HG02852 (cell line): ENCODE results near the gene ACP2.

ENCODE experiments used
- ATAC-seq: cut with Tn5 transposase; IDR thresholded peaks from one replicate; pipeline ENCODE4 v1.9.1; 2021; ENCODE audit warnings: mild to moderate bottlenecking, moderate library complexity; ENCODE audit not compliant: unreplicated experiment

Gene ACP2

DNA sequence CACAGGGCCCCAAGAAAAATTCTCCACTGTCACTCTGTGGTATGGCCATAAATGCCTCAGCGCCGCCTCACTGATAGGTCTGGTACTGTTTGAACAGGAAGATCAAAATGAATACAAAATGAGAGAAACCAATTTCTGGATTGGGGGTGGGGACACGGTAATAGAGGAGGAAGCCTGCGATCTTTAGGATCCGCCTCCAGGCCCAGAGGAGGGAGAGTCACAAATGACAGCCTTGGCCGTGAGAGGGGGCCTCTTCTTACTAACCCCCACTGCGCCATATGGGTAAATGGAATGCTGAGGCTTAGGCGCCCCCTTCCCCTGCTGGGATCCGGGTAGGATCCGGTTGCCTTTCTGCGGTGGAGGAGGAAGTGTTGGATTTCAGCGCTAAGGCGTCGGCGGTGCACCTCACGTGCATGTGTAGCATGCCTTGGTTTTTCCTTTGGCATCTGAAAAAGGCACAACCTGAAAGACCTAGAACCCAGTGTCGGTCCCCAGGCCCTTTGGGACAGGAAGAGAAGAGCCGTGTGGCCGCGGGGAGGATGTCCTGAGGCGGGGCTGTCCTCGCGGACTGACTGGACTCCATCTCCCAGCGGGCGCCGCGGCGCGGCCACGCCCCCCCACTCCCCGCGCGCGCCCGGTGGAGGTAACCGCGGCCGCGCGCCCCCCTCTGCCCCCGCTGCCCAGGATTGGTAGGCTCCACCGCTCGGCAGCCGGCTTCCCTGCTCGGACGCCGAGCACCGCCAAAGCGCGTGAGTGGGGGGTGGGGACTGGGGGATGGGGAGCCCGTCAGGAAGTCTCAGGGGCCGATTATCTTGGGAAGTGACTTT is 20.6 kb upstream of the ACP2 start:
- peak; percentile 45 for ATAC-seq

- no peak for ATAC-seq
These were observed 19.9 kb upstream of the ACP2 start for GRCh38 chr11:47268448-47269001.

DNA sequence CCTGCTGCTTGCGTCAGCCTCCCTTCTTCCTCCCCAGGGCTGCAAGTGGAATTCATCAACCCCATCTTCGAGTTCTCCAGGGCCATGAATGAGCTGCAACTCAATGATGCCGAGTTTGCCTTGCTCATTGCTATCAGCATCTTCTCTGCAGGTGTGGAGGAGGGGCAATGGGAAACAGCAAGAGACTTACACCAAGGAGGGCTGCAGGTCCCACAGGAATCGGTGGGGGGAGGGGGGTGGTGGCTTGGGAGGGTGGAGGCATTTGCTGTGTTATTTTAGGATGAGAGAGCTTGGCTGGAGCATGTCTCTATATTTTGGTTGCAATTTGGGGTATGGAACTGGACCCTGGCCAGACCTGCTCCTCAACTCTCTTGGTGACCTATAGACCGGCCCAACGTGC is 19.3 kb upstream of the ACP2 start:
- ATAC-seq = no peak

DNA sequence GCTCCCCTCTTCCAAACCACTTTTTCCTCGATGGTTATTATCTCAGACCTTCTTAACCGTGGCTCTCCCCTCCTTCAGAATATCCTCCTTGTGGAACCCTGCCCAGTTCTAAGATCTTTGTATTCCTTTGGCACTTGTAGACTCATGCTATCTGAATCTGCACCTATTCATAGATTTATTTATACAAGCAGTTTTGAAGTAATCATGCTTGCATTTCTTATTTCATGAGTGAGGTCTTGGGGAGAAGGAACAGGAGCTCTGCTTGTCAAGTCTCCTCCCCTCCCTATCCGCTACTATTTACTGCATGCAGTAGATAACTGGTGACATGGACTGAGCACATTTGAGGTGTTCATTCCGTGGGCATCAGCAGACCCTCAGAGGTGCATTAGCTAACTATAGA is 15.9 kb upstream of the ACP2 start:
- ATAC-seq = no peak

GRCh38 chr11:47264119-47264518 is 15.5 kb upstream of the ACP2 start:
- ATAC-seq = no peak

- no peak for ATAC-seq
These were observed 12.7 kb upstream of the ACP2 start for GRCh38 chr11:47261291-47261800.

- no peak for ATAC-seq
These were observed 11.8 kb upstream of the ACP2 start for GRCh38 chr11:47260366-47260765.

DNA sequence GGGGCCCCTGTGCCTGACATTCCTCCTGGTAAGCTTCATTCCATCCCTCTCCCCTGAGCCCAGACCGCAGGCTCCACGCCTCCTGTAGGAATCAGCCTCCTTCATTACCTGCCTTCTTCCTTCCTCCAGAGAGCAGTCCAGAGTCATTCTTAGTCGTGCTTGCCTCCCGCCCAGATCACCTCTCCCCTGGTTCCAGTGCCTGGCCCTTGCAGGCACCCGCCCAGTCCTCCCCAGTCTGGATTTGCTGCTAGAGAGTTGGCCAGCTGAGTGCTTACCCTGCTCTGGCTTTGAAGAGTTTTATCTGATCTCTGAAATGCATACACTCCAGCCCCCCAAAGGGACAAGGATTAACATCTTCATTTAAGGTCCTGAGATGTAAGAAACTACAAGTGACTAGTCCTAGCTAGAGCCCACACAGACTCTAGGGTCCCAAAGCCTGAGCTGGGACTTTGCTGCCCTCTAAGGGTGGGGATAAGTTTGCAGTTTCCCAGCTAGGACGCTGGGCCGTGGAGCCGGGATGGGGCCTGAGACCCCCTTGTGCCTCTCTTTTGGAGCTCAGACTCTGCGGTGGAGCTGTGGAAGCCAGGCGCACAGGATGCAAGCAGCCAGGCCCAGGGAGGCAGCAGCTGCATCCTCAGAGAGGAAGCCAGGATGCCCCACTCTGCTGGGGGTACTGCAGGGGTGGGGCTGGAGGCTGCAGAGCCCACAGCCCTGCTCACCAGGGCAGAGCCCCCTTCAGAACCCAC is 10.8 kb upstream of the ACP2 start:
- peak; percentile 48 for ATAC-seq

- ATAC-seq = no peak
These were observed 9.8 kb upstream of the ACP2 start for GRCh38 chr11:47258317-47258902.

- ATAC-seq = no peak
These were observed 9.1 kb upstream of the ACP2 start, which contains the start of gene NR1H3 for GRCh38 chr11:47257517-47258316. Gene NR1H3, plus strand, starts transcription at chr11:47257996. Its CDS starts 1,221 bp downstream, at chr11:47259217.

DNA sequence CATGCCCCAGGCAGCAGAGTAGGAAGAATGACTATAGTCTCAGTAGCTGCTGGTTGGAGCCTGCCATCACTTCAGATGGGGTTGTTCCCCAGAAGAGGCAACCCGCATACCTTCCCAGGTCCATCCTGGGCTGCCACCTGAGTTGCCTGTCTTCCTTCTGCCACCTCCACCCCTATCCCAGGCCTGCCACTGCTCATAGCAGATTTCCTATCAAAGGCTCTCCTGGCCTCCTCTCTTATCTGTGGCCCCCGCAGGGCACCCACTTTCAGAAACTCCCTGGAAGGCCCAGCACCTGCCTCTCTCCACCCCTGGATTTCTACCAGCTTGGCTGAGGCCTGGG is 8.5 kb upstream of the ACP2 start:
- ATAC-seq = no peak

GRCh38 chr11:47256374-47256773 is 7.8 kb upstream of the ACP2 start:
- ATAC-seq = no peak

DNA sequence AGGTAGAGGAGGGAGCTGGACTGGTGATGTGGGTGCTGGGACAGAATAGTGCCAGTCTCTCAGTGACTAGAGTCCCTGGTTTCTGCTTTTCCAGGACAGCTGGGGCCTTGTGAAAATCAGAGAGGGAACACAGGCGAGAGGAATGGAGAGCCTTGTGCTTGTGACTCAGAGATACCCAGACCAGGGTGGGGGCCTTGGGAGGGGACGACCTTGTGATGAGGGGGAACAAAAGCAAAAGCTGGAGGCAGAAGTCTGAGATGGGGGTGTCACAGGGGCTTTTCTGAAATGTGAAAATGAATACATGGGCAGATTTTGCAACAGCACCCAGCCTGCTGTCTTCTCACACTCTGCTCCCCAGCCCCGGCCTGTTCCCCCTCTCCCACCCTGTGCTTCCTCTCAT is 5.8 kb upstream of the ACP2 start:
- ATAC-seq = no peak

DNA sequence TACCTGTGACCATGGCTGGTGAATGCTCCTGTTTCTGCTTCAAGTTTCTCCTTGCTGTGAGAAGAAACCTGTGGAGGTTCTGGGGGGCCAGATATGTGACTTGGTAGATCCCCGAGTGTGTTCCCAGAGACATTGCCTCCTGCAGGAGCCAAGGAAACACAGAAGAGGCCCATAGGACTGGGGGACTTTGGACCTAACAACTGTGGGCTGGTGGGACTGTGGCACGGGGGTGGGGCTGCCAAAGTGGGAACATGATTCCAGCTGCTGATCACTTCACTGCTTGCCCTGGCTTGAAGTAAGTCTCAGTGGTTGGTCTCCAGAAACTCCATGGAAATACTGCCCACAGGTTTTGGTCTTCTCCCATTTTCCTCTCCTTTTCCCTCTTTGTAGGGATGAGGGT is 5.0 kb upstream of the ACP2 start:
- ATAC-seq = no peak

DNA sequence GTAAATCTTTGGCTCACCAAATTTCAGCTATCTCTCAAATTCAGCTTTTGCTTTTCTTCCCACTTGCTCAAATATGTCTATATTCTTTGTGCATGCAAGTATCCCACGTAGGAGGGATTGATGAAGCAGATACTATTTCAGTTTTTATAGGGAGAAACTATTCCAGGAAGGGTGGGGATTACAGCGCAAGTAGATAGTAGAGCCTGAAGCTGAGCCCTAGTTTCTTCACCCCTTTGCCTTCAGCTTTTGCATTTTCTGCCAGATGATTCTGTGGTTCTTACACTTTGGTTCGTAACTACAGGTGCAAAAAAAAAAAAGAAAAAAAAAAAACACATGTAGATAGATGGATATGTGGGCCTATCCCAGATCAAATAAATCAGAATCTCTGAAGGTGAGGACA is 3.1 kb upstream of the ACP2 start:
- no peak for ATAC-seq

GRCh38 chr11:47249378-47249715 is 733 bp upstream of the ACP2 start:
- ATAC-seq = no peak

- ATAC-seq = peak; percentile 33
These were observed 330 bp downstream of the ACP2 start for GRCh38 chr11:47248304-47248663.

DNA sequence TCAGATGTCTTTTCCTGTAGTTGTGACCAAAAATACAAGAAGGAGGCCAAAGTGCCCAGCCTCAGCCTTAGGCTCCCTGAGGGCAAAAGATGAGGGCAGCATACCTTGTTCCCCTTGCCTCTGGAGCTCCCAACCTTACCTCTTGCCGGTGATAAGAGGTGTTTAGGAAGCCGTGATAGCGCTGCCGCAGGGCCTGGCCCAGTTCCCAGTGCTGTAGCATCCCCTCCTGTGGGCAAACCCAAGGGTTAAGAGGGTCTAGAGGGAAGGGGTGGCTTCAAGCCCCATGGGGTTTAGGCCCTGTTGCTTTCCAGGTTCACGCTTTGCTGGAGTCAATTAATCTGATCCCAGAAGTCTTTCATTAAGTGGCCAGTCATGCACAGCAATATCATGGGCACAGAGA is 1.1 kb downstream of the ACP2 start:
- no peak for ATAC-seq

DNA sequence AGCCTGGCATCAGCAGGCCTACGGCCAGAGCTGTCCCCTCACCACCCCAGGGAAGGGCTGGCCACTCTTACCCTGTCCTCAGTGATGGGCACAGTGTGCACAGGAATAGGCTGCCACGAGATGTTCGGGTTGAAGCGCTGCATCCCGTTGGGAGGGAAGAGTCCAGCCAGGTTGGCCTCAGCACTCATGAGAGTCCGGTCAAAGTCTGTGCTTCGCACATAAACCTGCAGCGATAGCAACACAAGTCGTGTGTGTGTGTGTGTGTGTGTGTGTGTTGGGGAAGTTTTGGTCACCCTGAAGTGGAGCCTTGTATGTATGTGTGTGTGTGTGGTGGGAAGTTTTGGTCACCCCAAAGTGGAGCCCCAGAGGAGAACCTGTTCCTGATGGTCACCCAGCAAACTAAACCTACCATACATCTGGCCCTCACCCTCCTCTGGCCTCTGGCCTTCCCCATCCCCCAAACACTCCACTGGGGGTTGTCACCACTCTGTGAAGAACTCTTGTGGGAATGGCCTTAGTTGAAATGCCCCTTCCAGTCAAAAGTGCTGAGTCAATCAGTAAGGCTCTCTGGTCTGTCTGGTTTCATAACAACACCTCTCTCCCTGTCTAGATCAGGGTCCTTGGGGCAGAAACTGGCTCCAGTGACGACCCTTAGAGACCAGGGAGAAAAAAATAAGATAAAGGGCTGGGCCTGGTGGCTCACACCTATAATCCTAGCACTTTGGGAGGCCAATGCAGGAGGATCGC is 2.8 kb downstream of the ACP2 start:
- ATAC-seq = no peak
